HTERT RPE-1 (cell line): ENCODE data around the gene THG1L.
"Not testable (repeated sequence)": the region's sequence is repeated elsewhere in the genome, so short reads cannot be mapped to it uniquely, and the experiment has no call there.

Source experiments
- in situ Hi-C: fragments of 300-500 bp; cut with MboI; formaldehyde crosslinking; loops from 4 replicates; pipeline ENCODE4 v1.14.3; 2020; ENCODE audit warnings: low sequenced_read_pairs

The THG1L gene

DNA sequence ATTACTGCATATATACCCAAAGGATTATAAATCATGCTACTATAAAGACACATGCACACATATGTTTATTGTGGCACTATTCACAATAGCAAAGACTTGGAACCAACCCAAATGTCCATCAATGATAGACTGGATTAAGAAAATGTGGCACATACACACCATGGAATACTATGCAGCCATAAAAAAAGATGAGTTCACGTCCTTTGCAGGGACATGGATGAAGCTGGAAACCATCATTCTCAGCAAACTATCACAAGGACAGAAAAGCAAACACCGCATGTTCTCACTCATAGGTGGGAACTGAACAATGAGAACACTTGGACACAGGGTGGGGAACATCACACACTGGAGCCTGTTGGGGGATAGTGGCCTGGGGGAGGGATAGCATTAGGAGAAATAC is 4.6 kb upstream of the THG1L start:
- in situ Hi-C loops, result not testable (repeated sequence)

DNA sequence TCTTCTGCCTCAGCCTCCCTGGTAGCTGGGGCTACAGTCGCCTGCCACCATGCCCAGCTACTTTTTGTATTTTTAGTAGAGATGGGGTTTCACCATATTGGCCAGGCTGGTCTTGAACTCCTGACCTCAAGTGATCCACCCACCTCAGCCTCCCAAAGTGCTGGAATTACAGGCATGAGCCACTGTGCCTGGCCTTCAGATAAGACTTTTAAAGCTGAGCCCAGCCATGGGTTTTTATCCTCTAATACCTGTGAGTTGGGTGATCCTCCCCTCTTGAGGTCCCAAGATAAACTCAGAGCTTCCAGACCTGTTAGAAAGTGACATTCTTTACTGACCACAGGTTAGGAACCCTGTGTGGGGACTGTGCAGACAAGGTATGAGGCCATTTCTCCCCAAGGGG is 3.4 kb upstream of the THG1L start:
- in situ Hi-C loops, result not testable (repeated sequence)

DNA sequence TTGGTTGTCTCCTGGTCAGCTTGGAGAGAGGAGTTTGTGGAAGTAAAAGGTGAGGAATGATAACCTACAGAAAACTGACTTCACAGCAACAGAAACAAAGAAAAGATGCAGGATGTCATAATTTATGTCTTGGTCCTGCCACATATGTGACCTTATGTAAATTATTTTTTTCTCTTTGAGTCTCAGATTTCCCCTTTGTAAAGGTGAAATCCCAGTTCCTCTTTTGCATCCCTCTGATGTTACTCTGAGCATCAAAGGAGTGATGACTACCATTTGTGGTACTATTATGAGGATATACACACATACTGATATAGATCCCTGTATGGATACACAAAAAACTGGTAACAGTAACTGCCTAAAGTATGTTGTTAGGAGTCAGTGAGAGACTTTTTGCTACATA is 1.4 kb upstream of the THG1L start:
- in situ Hi-C loops, result no loop called here

DNA sequence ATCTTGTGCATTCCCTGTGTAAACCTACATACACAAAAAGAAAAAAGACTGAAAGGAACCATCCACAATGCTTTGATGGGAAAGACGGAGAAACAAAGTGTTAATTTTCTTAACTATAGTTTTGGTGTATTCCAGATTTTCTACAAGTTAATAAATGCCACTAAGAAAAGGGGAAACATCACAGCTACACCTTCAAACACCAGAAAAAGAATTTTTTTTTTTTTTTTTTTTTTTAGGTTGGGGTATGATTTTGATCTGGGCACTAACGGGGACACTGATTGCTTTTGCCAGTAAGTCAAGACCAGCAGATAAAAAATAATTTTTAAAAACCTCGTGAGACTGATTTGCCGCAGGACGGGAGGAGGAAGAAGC is 334 bp upstream of the THG1L start:
- in situ Hi-C loops, result no loop called here

DNA sequence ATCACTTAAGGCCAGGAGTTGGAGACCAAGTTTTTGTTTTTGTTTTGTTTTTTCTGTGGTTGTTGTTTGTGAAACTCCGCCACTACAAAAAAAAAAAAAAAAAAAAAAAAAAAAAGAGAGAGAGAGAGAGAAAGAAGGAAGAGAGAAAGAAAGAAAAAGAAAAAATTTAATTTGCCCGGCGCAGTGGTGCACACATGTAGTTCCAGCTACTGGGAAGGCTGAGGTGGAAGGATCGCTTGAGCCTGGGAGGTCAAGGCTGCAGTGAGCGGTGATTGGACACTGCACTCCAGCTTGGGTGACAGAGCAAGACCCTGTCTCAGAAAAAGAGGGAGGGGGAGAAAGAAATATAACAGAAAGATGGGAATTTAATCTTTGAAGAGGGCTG is 902 bp downstream of the THG1L start:
- in situ Hi-C loops, result no loop called here

- in situ Hi-C loops, result no loop called here
Observed at GRCh38 chr5:157732596-157733262, 1.5 kb downstream of the THG1L start.

DNA sequence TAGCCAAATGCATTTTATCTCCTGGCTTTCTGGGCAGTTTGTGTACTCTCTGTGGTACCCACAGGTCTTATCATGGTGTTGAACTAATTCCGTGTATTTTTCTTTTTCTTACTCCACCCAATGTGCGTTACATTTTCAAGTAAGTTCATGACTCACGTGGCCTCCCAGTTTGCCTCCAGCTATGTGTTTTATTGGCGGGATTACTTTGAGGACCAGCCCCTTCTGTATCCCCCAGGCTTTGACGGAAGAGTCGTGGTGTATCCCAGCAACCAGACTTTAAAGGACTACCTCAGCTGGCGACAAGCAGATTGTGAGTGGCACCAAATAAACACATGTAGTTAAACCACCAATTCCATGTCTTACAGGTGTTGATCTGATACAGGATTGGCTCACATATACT is 3.2 kb downstream of the THG1L start:
- in situ Hi-C loops, result no loop called here

GRCh38 chr5:157735991-157736390 is 4.8 kb downstream of the THG1L start:
- in situ Hi-C loops, result no loop called here

GRCh38 chr5:157739388-157740228 is 8.4 kb downstream of the THG1L start:
- in situ Hi-C loops, result no loop called here

- in situ Hi-C loops, result no loop called here
Observed at GRCh38 chr5:157740229-157740610, 9.0 kb downstream of the THG1L start.

- in situ Hi-C loops, result no loop called here
Observed at GRCh38 chr5:157741131-157741530, 9.9 kb downstream of the THG1L start.

DNA sequence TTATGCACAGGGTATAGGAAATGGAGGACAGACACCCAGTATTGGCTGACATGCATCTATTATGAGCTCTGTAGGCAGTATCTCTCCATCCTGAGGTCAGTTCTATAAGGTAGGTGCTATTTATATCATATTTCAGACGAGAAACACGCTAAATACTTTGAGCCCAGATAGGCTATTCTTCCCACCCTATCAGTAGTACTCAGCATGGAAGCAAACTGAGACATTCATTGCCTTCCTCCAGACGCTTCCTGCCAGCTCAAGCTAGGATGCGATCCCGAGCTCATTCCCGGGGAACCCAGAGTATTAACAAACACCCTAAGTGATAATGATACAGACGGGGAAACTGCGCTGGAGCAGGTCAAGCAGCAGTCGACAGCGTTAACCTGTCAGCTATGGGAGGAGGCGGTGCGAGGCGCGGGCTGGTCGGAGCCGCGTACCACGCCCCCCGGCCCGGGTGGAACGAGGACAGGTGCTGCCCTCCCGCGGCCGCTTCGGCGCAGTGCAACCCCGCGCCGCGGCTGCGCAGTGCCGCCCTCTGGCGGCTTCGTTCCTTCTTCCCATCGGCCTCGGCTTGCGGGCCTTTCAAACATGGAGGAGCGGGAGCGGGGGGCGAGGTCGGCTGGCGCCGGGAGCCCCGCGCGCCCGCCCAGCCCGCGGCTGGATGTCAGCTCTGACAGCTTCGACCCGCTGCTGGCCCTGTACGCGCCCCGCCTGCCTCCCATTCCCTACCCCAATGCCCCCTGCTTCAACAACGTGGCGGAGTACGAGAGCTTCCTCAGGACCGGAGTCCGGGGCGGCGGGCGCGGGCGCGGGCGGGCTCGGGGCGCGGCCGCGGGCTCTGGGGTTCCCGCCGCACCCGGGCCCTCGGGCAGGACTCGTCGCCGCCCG is 12.2 kb downstream of the THG1L start, which contains the start of gene LSM11:
LSM11 (plus strand) TSS at position 550 of the 888 bp plus-strand sequence; CDS start at position 589, 39 bp downstream.
- in situ Hi-C loops, result no loop called here

GRCh38 chr5:157744051-157745011 is 13.1 kb downstream of the THG1L start:
- in situ Hi-C loops, result no loop called here

- in situ Hi-C loops, result no loop called here
Observed at GRCh38 chr5:157745041-157745456, 13.8 kb downstream of the THG1L start.

GRCh38 chr5:157747173-157747740 is 16.0 kb downstream of the THG1L start:
- in situ Hi-C loops, result no loop called here

- in situ Hi-C loops, result no loop called here
Observed at GRCh38 chr5:157747766-157748700, 16.8 kb downstream of the THG1L start.

DNA sequence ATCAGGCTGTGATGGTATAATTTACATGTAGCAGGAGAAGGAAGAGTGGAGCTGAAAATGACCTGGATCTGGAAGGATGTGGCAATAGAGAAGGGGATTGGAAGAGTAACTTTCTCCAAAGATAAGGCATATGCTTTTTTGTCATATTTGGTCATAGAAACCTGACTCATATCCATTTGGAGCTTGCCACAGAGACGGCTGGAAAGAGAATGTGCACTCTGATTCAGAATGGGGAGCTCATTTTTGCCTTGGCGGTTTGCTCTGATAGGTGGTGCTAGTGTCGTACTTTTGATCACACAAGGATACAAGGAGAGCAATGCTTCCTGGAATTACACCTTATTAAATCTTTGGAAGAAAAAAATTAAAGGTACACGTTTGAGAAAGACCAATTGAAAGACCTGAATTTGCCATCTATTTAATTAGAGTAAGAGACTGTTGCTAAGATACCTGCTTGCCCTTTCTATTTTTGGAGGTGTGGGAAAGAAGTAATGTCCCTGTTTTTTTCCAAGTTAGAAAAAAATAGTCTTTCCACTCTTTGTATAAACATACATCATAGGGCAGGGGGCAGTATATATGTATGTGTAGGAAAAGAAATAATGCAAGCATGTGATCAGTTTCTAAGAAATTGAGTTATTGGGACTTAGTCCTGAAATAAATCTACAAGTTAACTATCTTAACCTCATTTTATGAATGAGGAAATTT is 17.7 kb downstream of the THG1L start:
- in situ Hi-C loops, result no loop called here

GRCh38 chr5:157749462-157749799 is 18.2 kb downstream of the THG1L start:
- in situ Hi-C loops, result no loop called here
